ENCODE data around the gene CEBPG.

Gene CEBPG

GRCh38 chr19:33402421-33403220, 29.1 kb downstream of the CEBPG start:
- TF ChIP-seq CTCF (IDR thresholded peaks at IDR 0.05; ENCODE audit: extremely low read depth, missing control alignments), result no peak
- DNase-seq (ENCODE audit: low spot score), result no peak

- no peak for TF ChIP-seq CTCF (IDR thresholded peaks at IDR 0.05; ENCODE audit: extremely low read depth, missing control alignments)
Measured at GRCh38 chr19:33403221-33403972, 29.9 kb downstream of the CEBPG start.

GRCh38 chr19:33403973-33404304, 30.4 kb downstream of the CEBPG start:
- no peak for TF ChIP-seq CTCF (IDR thresholded peaks at IDR 0.05; ENCODE audit: extremely low read depth, missing control alignments)

More at GRCh38 chr19:33403221-33403972, 29.9 kb downstream of the CEBPG start:
- no peak for DNase-seq (ENCODE audit: low spot score)

GRCh38 chr19:33404506-33405253, 31.2 kb downstream of the CEBPG start:
- TF ChIP-seq CTCF (IDR thresholded peaks at IDR 0.05; ENCODE audit: extremely low read depth, missing control alignments), result no peak
- peak; percentile 26 for DNase-seq (ENCODE audit: low spot score)

More at GRCh38 chr19:33403973-33404304, 30.4 kb downstream of the CEBPG start:
- no peak for DNase-seq (ENCODE audit: low spot score)

- no peak for DNase-seq (ENCODE audit: low spot score)
- no peak for TF ChIP-seq CTCF (IDR thresholded peaks at IDR 0.05; ENCODE audit: extremely low read depth, missing control alignments)
Measured at GRCh38 chr19:33405254-33405552, 31.7 kb downstream of the CEBPG start.

- no peak for TF ChIP-seq CTCF (IDR thresholded peaks at IDR 0.05; ENCODE audit: extremely low read depth, missing control alignments)
- no peak for DNase-seq (ENCODE audit: low spot score)
Measured at GRCh38 chr19:33405553-33406461, 32.3 kb downstream of the CEBPG start.

Data from GM20000 (cell line).